NT2/D1 (cell line): ENCODE results near the gene MARCHF2.

Experiments used
- DNase-seq: peaks from one replicate; pipeline ENCODE4 v3.0.0-alpha.2; 2011; ENCODE audit warnings: low read depth, low spot score
- H3K27me3 ChIP-seq: 2 replicates; pipeline ENCODE4 v1.6.0; 2011; ENCODE audit warnings: mild to moderate bottlenecking; ENCODE audit not compliant: insufficient read length, insufficient read depth
- H3K36me3 ChIP-seq: 2 replicates; pipeline ENCODE4 v1.6.1; 2011; ENCODE audit warnings: mild to moderate bottlenecking, low read length, mixed read lengths; ENCODE audit not compliant: insufficient read depth, insufficient read length
- H3K4me1 ChIP-seq: 2 replicates; pipeline ENCODE4 v1.5.1; 2011; ENCODE audit not compliant: insufficient read depth, insufficient read length
- H3K4me3 ChIP-seq: 2 replicates; pipeline ENCODE4 v1.5.1; 2011; ENCODE audit warnings: low read depth; ENCODE audit not compliant: insufficient read length
- H3K9ac ChIP-seq: 2 replicates; pipeline ENCODE4 v1.6.0; 2011; ENCODE audit warnings: low read depth; ENCODE audit not compliant: insufficient read length
- H3K9me3 ChIP-seq: 2 replicates; pipeline ENCODE4 v1.5.1; 2011; ENCODE audit warnings: mild to moderate bottlenecking, low read length; ENCODE audit not compliant: insufficient read depth
- SUZ12 ChIP-seq: IDR thresholded peaks from 2 replicates; pipeline ENCODE4 v1.6.1; 2011; ENCODE audit not compliant: insufficient read length, insufficient read depth; ENCODE audit errors: extremely low read depth
- YY1 ChIP-seq: IDR thresholded peaks from 2 replicates; pipeline ENCODE4 v1.6.1; 2011; ENCODE audit not compliant: insufficient read length, insufficient read depth
- ZNF274 ChIP-seq: IDR thresholded peaks from 2 replicates; pipeline ENCODE4 v1.6.1; 2011; ENCODE audit warnings: mild to moderate bottlenecking, low read depth, low read length

MARCHF2 gene

GRCh38 chr19:8486661-8487136 lies 73.6 kb downstream of the MARCHF2 start:
- H3K36me3 ChIP-seq, result peaks cover 90% of the 10 kb centered on the region
- no peak for TF ChIP-seq ZNF274
- no peak for TF ChIP-seq SUZ12
- no peak for TF ChIP-seq YY1
- H3K4me3 ChIP-seq, result no peak overlapping the region
- no peaks in the 10 kb centered on the region for H3K9me3 ChIP-seq
- H3K4me1 ChIP-seq, result peaks cover 12% of the 10 kb centered on the region
- no peaks in the 10 kb centered on the region for H3K27me3 ChIP-seq
- no peak for DNase-seq
- no peak overlapping the region for H3K9ac ChIP-seq

- H3K9me3 ChIP-seq, result no peaks in the 10 kb centered on the region
These were observed 74.2 kb downstream of the MARCHF2 start for GRCh38 chr19:8487137-8487851.

GRCh38 chr19:8488365-8488764 lies 75.3 kb downstream of the MARCHF2 start:
- Histone ChIP-seq H3K9ac (no peak overlapping the region), H3K4me1 (peaks cover 12% of the 10 kb centered on the region), H3K36me3 (peaks cover 75% of the 10 kb centered on the region), H3K4me3 (no peak overlapping the region), H3K9me3 (no peaks in the 10 kb centered on the region), H3K27me3 (no peaks in the 10 kb centered on the region)
- DNase-seq, result no peak
- TF ChIP-seq ZNF274, result no peak
- no peak for TF ChIP-seq YY1
- no peak for TF ChIP-seq SUZ12

More at GRCh38 chr19:8487137-8487851, 74.2 kb downstream of the MARCHF2 start:
- H3K27me3 ChIP-seq, result no peaks in the 10 kb centered on the region
- no peak for TF ChIP-seq ZNF274
- no peak for TF ChIP-seq SUZ12
- no peak for TF ChIP-seq YY1
- DNase-seq, result no peak
- no peak overlapping the region for H3K4me3 ChIP-seq
- H3K4me1 ChIP-seq, result peaks cover 12% of the 10 kb centered on the region
- peaks cover 85% of the 10 kb centered on the region for H3K36me3 ChIP-seq
- H3K9ac ChIP-seq, result no peak overlapping the region
